HEK293 (cell line): ENCODE results near the gene FSCN2.
A peak's percentile ranks its signal among the peaks of the same experiment; 100 is the strongest.

Source experiments
- BCL11A ChIP-seq: fragments of 450-650 bp; formaldehyde crosslinking; IDR thresholded peaks from 2 replicates; pipeline ENCODE4 v1.5.1; 2016; ENCODE audit warnings: low read depth, missing biosample characterization, missing genetic modification characterization
- BCL11B ChIP-seq: fragments of 450-650 bp; formaldehyde crosslinking; IDR thresholded peaks from 2 replicates; pipeline ENCODE4 v1.5.1; 2016; ENCODE audit warnings: low read depth, missing biosample characterization, missing genetic modification characterization
- GLIS1 ChIP-seq: fragments of 450-650 bp; formaldehyde crosslinking; IDR thresholded peaks from 2 replicates; pipeline ENCODE4 v1.5.1; 2016; ENCODE audit warnings: missing biosample characterization, missing genetic modification characterization
- GLIS2 ChIP-seq: fragments of 450-650 bp; formaldehyde crosslinking; IDR thresholded peaks from 2 replicates; pipeline ENCODE4 v1.5.1; 2016; ENCODE audit warnings: missing biosample characterization, missing genetic modification characterization
- HOXD13 ChIP-seq: sonication (generic); formaldehyde crosslinking; IDR thresholded peaks from 2 replicates; pipeline ENCODE4 v1.8.0; 2022; ENCODE audit warnings: missing genetic modification reagents, borderline replicate concordance
- IKZF3 ChIP-seq: fragments of 450-650 bp; IDR thresholded peaks from 2 replicates; pipeline ENCODE4 v1.5.0; 2018; ENCODE audit warnings: missing biosample characterization, mild to moderate bottlenecking, missing genetic modification characterization, moderate library complexity
- INSM2 ChIP-seq: fragments of 450-650 bp; formaldehyde crosslinking; IDR thresholded peaks from 2 replicates; pipeline ENCODE4 v1.5.1; 2016; ENCODE audit warnings: missing biosample characterization, missing genetic modification characterization
- MZF1 ChIP-seq: fragments of 450-650 bp; formaldehyde crosslinking; IDR thresholded peaks from 2 replicates; pipeline ENCODE4 v1.5.1; 2017; ENCODE audit warnings: missing biosample characterization, missing genetic modification characterization, borderline replicate concordance
- SP3 ChIP-seq: fragments of 450-650 bp; formaldehyde crosslinking; IDR thresholded peaks from 2 replicates; pipeline ENCODE4 v1.5.1; 2016; ENCODE audit warnings: missing biosample characterization, missing genetic modification characterization
- SP7 ChIP-seq: fragments of 450-650 bp; formaldehyde crosslinking; IDR thresholded peaks from 2 replicates; pipeline ENCODE4 v1.5.1; 2016; ENCODE audit warnings: missing biosample characterization, missing genetic modification characterization
- WT1 ChIP-seq: fragments of 450-650 bp; formaldehyde crosslinking; IDR thresholded peaks from 2 replicates; pipeline ENCODE4 v1.5.1; 2016; ENCODE audit warnings: missing biosample characterization, missing genetic modification characterization
- ZBTB17 ChIP-seq: fragments of 450-650 bp; formaldehyde crosslinking; IDR thresholded peaks from 2 replicates; pipeline ENCODE4 v1.5.1; 2016; ENCODE audit warnings: missing biosample characterization, missing genetic modification characterization
- ZNF132 ChIP-seq: fragments of 450-650 bp; formaldehyde crosslinking; IDR thresholded peaks from 2 replicates; pipeline ENCODE4 v1.5.1; 2017; ENCODE audit warnings: missing biosample characterization, missing genetic modification characterization, borderline replicate concordance
- ZNF133 ChIP-seq: fragments of 450-650 bp; formaldehyde crosslinking; IDR thresholded peaks from 2 replicates; pipeline ENCODE4 v1.5.1; 2016; ENCODE audit warnings: missing biosample characterization, missing genetic modification characterization
- ZNF23 ChIP-seq: fragments of 450-650 bp; formaldehyde crosslinking; IDR thresholded peaks from 2 replicates; pipeline ENCODE4 v1.5.1; 2016; ENCODE audit warnings: missing biosample characterization, missing genetic modification characterization, borderline replicate concordance
- ZNF24 ChIP-seq: fragments of 450-650 bp; formaldehyde crosslinking; IDR thresholded peaks from 2 replicates; pipeline ENCODE4 v1.5.1; 2016; ENCODE audit warnings: missing biosample characterization, missing genetic modification characterization
- ZNF26 ChIP-seq: fragments of 450-650 bp; formaldehyde crosslinking; IDR thresholded peaks from 2 replicates; pipeline ENCODE4 v1.5.1; 2016; ENCODE audit warnings: missing biosample characterization, missing genetic modification characterization
- ZNF341 ChIP-seq: fragments of 450-650 bp; formaldehyde crosslinking; IDR thresholded peaks from 2 replicates; pipeline ENCODE4; 2016; ENCODE audit warnings: low read depth, missing biosample characterization, missing genetic modification characterization
- ZNF449 ChIP-seq: fragments of 450-650 bp; formaldehyde crosslinking; IDR thresholded peaks from 2 replicates; pipeline ENCODE4 v1.5.1; 2017; ENCODE audit warnings: missing biosample characterization, mild to moderate bottlenecking, missing genetic modification characterization, moderate library complexity
- ZNF529 ChIP-seq: fragments of 450-650 bp; formaldehyde crosslinking; IDR thresholded peaks from 2 replicates; pipeline ENCODE4 v1.5.1; 2017; ENCODE audit warnings: missing genetic modification characterization, missing biosample characterization; ENCODE audit not compliant: insufficient replicate concordance
- ZNF580 ChIP-seq: fragments of 450-650 bp; formaldehyde crosslinking; IDR thresholded peaks from 2 replicates; pipeline ENCODE4 v1.5.1; 2016; ENCODE audit warnings: missing biosample characterization, missing genetic modification characterization
- ZNF645 ChIP-seq: fragments of 450-650 bp; formaldehyde crosslinking; IDR thresholded peaks from 2 replicates; pipeline ENCODE4; 2016; ENCODE audit warnings: missing biosample characterization, missing genetic modification characterization
- ZNF658 ChIP-seq: fragments of 450-650 bp; formaldehyde crosslinking; IDR thresholded peaks from 2 replicates; pipeline ENCODE4; 2016; ENCODE audit warnings: missing biosample characterization, missing genetic modification characterization
- ZNF664 ChIP-seq: fragments of 450-650 bp; formaldehyde crosslinking; IDR thresholded peaks from 2 replicates; pipeline ENCODE4 v1.5.1; 2016; ENCODE audit warnings: missing biosample characterization, missing genetic modification characterization
- ZNF76 ChIP-seq: fragments of 450-650 bp; formaldehyde crosslinking; IDR thresholded peaks from 2 replicates; pipeline ENCODE4; 2016; ENCODE audit warnings: low read depth, missing biosample characterization, missing genetic modification characterization, borderline replicate concordance
- ZNF830 ChIP-seq: fragments of 450-650 bp; IDR thresholded peaks from 2 replicates; pipeline ENCODE4 v1.5.0; 2018; ENCODE audit warnings: missing biosample characterization, missing genetic modification characterization, low read depth, mild to moderate bottlenecking, moderate library complexity
- TF ChIP-seq, protein P1 (sequence below): fragments of 450-650 bp; formaldehyde crosslinking; IDR thresholded peaks from 2 replicates; pipeline ENCODE4 v1.5.1; 2017; ENCODE audit warnings: missing biosample characterization, missing genetic modification characterization
- TF ChIP-seq, protein P2 (sequence below): fragments of 450-650 bp; formaldehyde crosslinking; conservative IDR thresholded peaks from 2 replicates; pipeline ENCODE4 v1.5.1; 2016; ENCODE audit warnings: low read depth, missing biosample characterization, missing genetic modification characterization

FSCN2 gene

DNA sequence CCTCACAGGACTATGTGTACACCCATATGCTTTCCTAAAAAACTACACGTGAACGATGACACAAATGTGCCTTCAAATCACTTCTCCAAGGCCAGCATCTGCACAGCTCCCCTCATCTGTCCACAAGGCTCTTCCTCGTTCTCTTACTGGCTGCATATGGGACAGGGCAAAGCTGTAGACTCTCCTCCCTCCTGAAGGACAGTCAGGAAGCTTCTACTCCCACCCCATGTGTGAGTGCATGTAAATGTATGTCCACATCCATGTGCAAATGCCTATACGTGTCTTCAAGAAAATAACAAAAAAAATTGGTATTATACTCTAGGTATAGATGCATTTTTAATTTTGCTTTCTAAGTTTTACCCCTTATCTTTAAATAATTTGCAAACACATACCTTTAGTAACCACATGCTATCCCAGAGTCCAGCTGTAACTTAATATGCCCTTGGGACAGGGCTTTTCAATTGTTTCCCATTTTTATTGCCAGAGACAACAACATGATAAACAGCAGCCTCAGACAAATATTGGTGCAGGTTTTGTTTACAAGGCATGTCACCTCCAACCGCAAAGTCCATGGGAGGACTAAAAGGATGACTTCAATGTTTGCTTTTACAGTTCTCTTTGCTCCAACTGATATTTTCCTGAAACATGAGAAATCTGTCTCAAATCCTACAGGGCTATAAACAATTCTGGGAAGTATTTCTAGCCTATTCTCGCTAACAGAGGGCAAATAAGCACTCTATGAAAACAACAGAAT, 55.6 kb downstream of the FSCN2 start (continued):
- TF ChIP-seq ZNF132 (no peak), ZNF24 (tag by site-specific recombination) (peak; percentile 96), ZNF133 (no peak), HOXD13 (CRISPR knock-in tag) (peak; percentile 76), ZNF529 (tag by site-specific recombination) (no peak), INSM2 (tag by site-specific recombination) (peak; percentile 97), ZNF664 (tag by site-specific recombination) (0 out of 2 replicates have a peak, but pooled peaks have one; percentile 56), ZNF645 (peak; percentile 91; the same call in 1 of the 2 replicates), ZNF830 (tag by site-specific recombination) (no peak), SP3 (tag by site-specific recombination) (peak; percentile 46), BCL11A (tag by site-specific recombination) (peak; percentile 86; the same call in 1 of the 2 replicates), MZF1 (no peak), ZNF76 (tag by site-specific recombination) (0 out of 2 replicates have a peak, but pooled peaks have one; percentile 24), ZNF26 (tag by site-specific recombination) (no peak), ZBTB17 (tag by site-specific recombination) (peak; percentile 75), IKZF3 (peak; percentile 34; the same call in 1 of the 2 replicates), GLIS2 (tag by site-specific recombination) (no peak), ZNF23 (tag by site-specific recombination) (no peak), ZNF658 (no peak), GLIS1 (peak; percentile 92), ZNF341 (tag by site-specific recombination) (peak; percentile 80), WT1 (tag by site-specific recombination) (peak; percentile 99), ZNF449 (tag by site-specific recombination) (peak; percentile 76), BCL11B (no peak), ZNF580 (tag by site-specific recombination) (peak; percentile 92), SP7 (peak; percentile 100)
- TF ChIP-seq, protein P1, sequence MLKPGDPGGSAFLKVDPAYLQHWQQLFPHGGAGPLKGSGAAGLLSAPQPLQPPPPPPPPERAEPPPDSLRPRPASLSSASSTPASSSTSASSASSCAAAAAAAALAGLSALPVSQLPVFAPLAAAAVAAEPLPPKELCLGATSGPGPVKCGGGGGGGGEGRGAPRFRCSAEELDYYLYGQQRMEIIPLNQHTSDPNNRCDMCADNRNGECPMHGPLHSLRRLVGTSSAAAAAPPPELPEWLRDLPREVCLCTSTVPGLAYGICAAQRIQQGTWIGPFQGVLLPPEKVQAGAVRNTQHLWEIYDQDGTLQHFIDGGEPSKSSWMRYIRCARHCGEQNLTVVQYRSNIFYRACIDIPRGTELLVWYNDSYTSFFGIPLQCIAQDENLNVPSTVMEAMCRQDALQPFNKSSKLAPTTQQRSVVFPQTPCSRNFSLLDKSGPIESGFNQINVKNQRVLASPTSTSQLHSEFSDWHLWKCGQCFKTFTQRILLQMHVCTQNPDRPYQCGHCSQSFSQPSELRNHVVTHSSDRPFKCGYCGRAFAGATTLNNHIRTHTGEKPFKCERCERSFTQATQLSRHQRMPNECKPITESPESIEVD, result peak; percentile 100
- TF ChIP-seq, protein P2, sequence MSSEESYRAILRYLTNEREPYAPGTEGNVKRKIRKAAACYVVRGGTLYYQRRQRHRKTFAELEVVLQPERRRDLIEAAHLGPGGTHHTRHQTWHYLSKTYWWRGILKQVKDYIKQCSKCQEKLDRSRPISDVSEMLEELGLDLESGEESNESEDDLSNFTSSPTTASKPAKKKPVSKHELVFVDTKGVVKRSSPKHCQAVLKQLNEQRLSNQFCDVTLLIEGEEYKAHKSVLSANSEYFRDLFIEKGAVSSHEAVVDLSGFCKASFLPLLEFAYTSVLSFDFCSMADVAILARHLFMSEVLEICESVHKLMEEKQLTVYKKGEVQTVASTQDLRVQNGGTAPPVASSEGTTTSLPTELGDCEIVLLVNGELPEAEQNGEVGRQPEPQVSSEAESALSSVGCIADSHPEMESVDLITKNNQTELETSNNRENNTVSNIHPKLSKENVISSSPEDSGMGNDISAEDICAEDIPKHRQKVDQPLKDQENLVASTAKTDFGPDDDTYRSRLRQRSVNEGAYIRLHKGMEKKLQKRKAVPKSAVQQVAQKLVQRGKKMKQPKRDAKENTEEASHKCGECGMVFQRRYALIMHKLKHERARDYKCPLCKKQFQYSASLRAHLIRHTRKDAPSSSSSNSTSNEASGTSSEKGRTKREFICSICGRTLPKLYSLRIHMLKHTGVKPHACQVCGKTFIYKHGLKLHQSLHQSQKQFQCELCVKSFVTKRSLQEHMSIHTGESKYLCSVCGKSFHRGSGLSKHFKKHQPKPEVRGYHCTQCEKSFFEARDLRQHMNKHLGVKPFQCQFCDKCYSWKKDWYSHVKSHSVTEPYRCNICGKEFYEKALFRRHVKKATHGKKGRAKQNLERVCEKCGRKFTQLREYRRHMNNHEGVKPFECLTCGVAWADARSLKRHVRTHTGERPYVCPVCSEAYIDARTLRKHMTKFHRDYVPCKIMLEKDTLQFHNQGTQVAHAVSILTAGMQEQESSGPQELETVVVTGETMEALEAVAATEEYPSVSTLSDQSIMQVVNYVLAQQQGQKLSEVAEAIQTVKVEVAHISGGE (tag by site-specific recombination), result no peak
